Caco-2 (cell line): ENCODE data around the gene NCKAP5. TPM values are rescaled to one million over a fixed set of nuclear protein-coding genes. Genes with fewer than 3 reads are reported as not detected.

Experiments
- BruUV-seq: library from RNA; stranded (reverse); fragments of 400-500 nt; replicated peaks from 2 replicates; lab custom pipeline; 2021; lab: Mats Ljungman, UMichigan
- CTCF ChIA-PET: fragments of 300-600 bp; sonication (Branson Sonifier 250); formaldehyde crosslinking; loops from one replicate; lab custom pipeline; 2022; ENCODE audit warnings: antibody characterized with exemption; lab: Charles Lee
- POLR2A ChIA-PET: fragments of 300-600 bp; sonication (Branson Sonifier 250); formaldehyde crosslinking; loops from one replicate; lab custom pipeline; 2022; ENCODE audit warnings: antibody characterized with exemption; lab: Charles Lee
- DNase-seq, 2 experiments: peaks; one replicate each; pipeline versions ENCODE4 v3.0.0 to v3.0.0-alpha.2; 2020 to 2022
- H3K27me3 ChIP-seq: replicated peaks from 2 replicates; pipeline ENCODE4 v1.6.0; 2011; ENCODE audit warnings: low read length; ENCODE audit not compliant: control insufficient read depth, insufficient read depth
- H3K36me3 ChIP-seq: 2 replicates; pipeline ENCODE4 v1.5.1; 2011; ENCODE audit warnings: low read length; ENCODE audit not compliant: control insufficient read depth, insufficient read depth
- H3K4me1 ChIP-seq: fragments of 250-450 bp; sonication (Bioruptor Pico); 2 replicates; pipeline ENCODE4 v1.5.1; 2020; ENCODE audit warnings: mild to moderate bottlenecking
- H3K4me3 ChIP-seq: 2 replicates; pipeline ENCODE4 v1.5.1; 2011; ENCODE audit warnings: low read depth, mild to moderate bottlenecking, control low read depth, low read length
- H3K9me3 ChIP-seq: fragments of 250-450 bp; sonication (Bioruptor Pico); 2 replicates; pipeline ENCODE4 v1.5.1; 2020; ENCODE audit warnings: mild to moderate bottlenecking, moderate library complexity
- H3K27ac Mint-ChIP-seq: one replicate; pipeline ENCODE4 v1.8.0; 2022; ENCODE audit warnings: mixed read lengths; ENCODE audit not compliant: unreplicated experiment
- H3K27me3 Mint-ChIP-seq: one replicate; pipeline ENCODE4 v1.8.0; 2022; ENCODE audit warnings: mixed read lengths; ENCODE audit not compliant: insufficient read depth, unreplicated experiment
- H3K36me3 Mint-ChIP-seq: one replicate; pipeline ENCODE4 v1.8.0; 2022; ENCODE audit warnings: mild to moderate bottlenecking, mixed read lengths; ENCODE audit not compliant: insufficient read depth, unreplicated experiment
- H3K4me1 Mint-ChIP-seq: one replicate; pipeline ENCODE4 v1.8.0; 2022; ENCODE audit warnings: low read depth, mixed read lengths; ENCODE audit not compliant: unreplicated experiment
- H3K4me3 Mint-ChIP-seq: one replicate; pipeline ENCODE4 v1.8.0; 2022; ENCODE audit warnings: mild to moderate bottlenecking, moderate library complexity, mixed read lengths; ENCODE audit not compliant: unreplicated experiment
- H3K9me3 Mint-ChIP-seq: one replicate; pipeline ENCODE4 v1.8.0; 2022; ENCODE audit warnings: mixed read lengths; ENCODE audit not compliant: unreplicated experiment
- CTCF ChIP-seq, 2 experiments: fragments of 200-600 bp in 1 of 2; IDR thresholded peaks; 1 replicate in 1 of 2; 2 replicates in 1 of 2; pipeline versions ENCODE4 v1.5.1 to v1.8.0; 2011 to 2022; ENCODE audit warnings: antibody characterized with exemption in 1 of 2, control low read depth in 1 of 2, inconsistent platforms in 1 of 2, low read depth in 1 of 2, low read length in 1 of 2, mild to moderate bottlenecking in 1 of 2, moderate library complexity in 1 of 2; ENCODE audit not compliant: insufficient read depth in 1 of 2, severe bottlenecking in 1 of 2, unreplicated experiment in 1 of 2
- intact Hi-C: fragments of 100-400 bp; cut with micrococcal nuclease; formaldehyde crosslinking; loops from one replicate; pipeline ENCODE4 v1.10.0; 2022; ENCODE audit not compliant: unreplicated experiment
- total RNA-seq: library from RNA; stranded (reverse); gene quantifications from 2 replicates; pipeline ENCODE4 v1.2.3, GENCODE V29; 2022

NCKAP5 gene
- total RNA-seq, 1 experiment from 2014 or later: 3.8 TPM

- CTCF ChIA-PET: no interaction called here
- Histone ChIP-seq H3K27me3 (no peaks in the 10 kb centered on the region), H3K9me3 (peaks cover 15% of the 10 kb centered on the region; the same call in 1 of the 2 replicates), H3K36me3 (no peaks in the 10 kb centered on the region), H3K4me3 (no peak overlapping the region), H3K4me1 (no peaks in the 10 kb centered on the region)
- no peaks in the 10 kb centered on the region for H3K4me1 Mint-ChIP-seq
- no peaks in the 10 kb centered on the region for H3K36me3 Mint-ChIP-seq
- no peak for DNase-seq
- no TSS peak for BruUV-seq
- POLR2A ChIA-PET: no interaction called here
- H3K4me3 Mint-ChIP-seq: no peak overlapping the region
- no peak overlapping the region for H3K27ac Mint-ChIP-seq
- no peaks in the 10 kb centered on the region for H3K27me3 Mint-ChIP-seq
- no peak for TF ChIP-seq CTCF (IDR thresholded peaks at IDR 0.05; ENCODE audit: insufficient read depth in 1 of 2, low read depth in 1 of 2, low read length in 1 of 2, severe bottlenecking in 1 of 2, unreplicated experiment in 1 of 2)
- intact Hi-C loops: no loop called here
- H3K9me3 Mint-ChIP-seq: peaks cover 35% of the 10 kb centered on the region
Observed at GRCh38 chr2:133204421-133204820, 363.8 kb downstream of the NCKAP5 start.

GRCh38 chr2:133200684-133201421 is 367.4 kb downstream of the NCKAP5 start:
- no peaks in the 10 kb centered on the region for H3K36me3 Mint-ChIP-seq
- BruUV-seq: no TSS peak
- POLR2A ChIA-PET: no interaction called here
- CTCF ChIA-PET: no interaction called here
- no peak overlapping the region for H3K4me3 ChIP-seq
- H3K9me3 Mint-ChIP-seq: peaks cover 10% of the 10 kb centered on the region
- H3K27ac Mint-ChIP-seq: no peak overlapping the region
- H3K27me3 Mint-ChIP-seq: peaks cover 4% of the 10 kb centered on the region
- intact Hi-C loops: no loop called here
- DNase-seq: no peak
- no peak overlapping the region for H3K4me3 Mint-ChIP-seq
- H3K36me3 ChIP-seq: no peaks in the 10 kb centered on the region
- no peaks in the 10 kb centered on the region for H3K4me1 Mint-ChIP-seq
- no peaks in the 10 kb centered on the region for H3K9me3 ChIP-seq
- H3K4me1 ChIP-seq: no peaks in the 10 kb centered on the region
- TF ChIP-seq CTCF (IDR thresholded peaks at IDR 0.05; ENCODE audit: insufficient read depth in 1 of 2, low read depth in 1 of 2, low read length in 1 of 2, severe bottlenecking in 1 of 2, unreplicated experiment in 1 of 2): no peak
- no peaks in the 10 kb centered on the region for H3K27me3 ChIP-seq

- DNase-seq: no peak
- BruUV-seq: no TSS peak
- Histone ChIP-seq H3K4me3 (no peak overlapping the region), H3K9me3 (no peaks in the 10 kb centered on the region), H3K4me1 (no peaks in the 10 kb centered on the region), H3K36me3 (no peaks in the 10 kb centered on the region), H3K27me3 (no peaks in the 10 kb centered on the region)
- H3K36me3 Mint-ChIP-seq: no peaks in the 10 kb centered on the region
- no peak overlapping the region for H3K4me3 Mint-ChIP-seq
- ChIA-PET POLR2A (no interaction called here), CTCF (no interaction called here)
- no peak overlapping the region for H3K27ac Mint-ChIP-seq
- H3K9me3 Mint-ChIP-seq: peaks cover 10% of the 10 kb centered on the region
- H3K4me1 Mint-ChIP-seq: no peaks in the 10 kb centered on the region
- intact Hi-C loops: no loop called here
- peaks cover 4% of the 10 kb centered on the region for H3K27me3 Mint-ChIP-seq
- no peak for TF ChIP-seq CTCF (IDR thresholded peaks at IDR 0.05; ENCODE audit: insufficient read depth in 1 of 2, low read depth in 1 of 2, low read length in 1 of 2, severe bottlenecking in 1 of 2, unreplicated experiment in 1 of 2)
Observed at GRCh38 chr2:133198678-133199077, 369.6 kb downstream of the NCKAP5 start.
